ENCODE data around the gene DR1.

DR1 gene

GRCh38 chr1:93345633-93346420 is at the start of gene DR1:
DR1 (plus strand) TSS chr1:93345907; CDS start chr1:93346646, 739 bp downstream.
- H3K27ac ChIP-seq = peak within 1 kb of the TSS; percentile 94
- DNase-seq (ENCODE audit: low read depth, low spot score) = peak; percentile 43

- H3K27ac ChIP-seq = no peak overlapping the region
- no peak for DNase-seq (ENCODE audit: low read depth, low spot score)
Measured at GRCh38 chr1:93296555-93297154, 49.1 kb upstream of the DR1 start.

GRCh38 chr1:93301131-93301530 is 44.6 kb upstream of the DR1 start:
- H3K27ac ChIP-seq = no peak overlapping the region
- DNase-seq (ENCODE audit: low read depth, low spot score) = no peak

GRCh38 chr1:93302078-93302477 is 43.6 kb upstream of the DR1 start:
- no peak for DNase-seq (ENCODE audit: low read depth, low spot score)
- no peak overlapping the region for H3K27ac ChIP-seq

GRCh38 chr1:93304716-93305138 is 41.0 kb upstream of the DR1 start:
- H3K27ac ChIP-seq = no peak overlapping the region
- peak; percentile 18 for DNase-seq (ENCODE audit: low read depth, low spot score)

- DNase-seq (ENCODE audit: low read depth, low spot score) = no peak
Measured at GRCh38 chr1:93306920-93307319, 38.8 kb upstream of the DR1 start.

GRCh38 chr1:93313026-93313425 is 32.7 kb upstream of the DR1 start:
- no peak for DNase-seq (ENCODE audit: low read depth, low spot score)
- no peak overlapping the region for H3K27ac ChIP-seq

More at GRCh38 chr1:93306920-93307319, 38.8 kb upstream of the DR1 start:
- no peak overlapping the region for H3K27ac ChIP-seq

GRCh38 chr1:93317207-93317606 is 28.5 kb upstream of the DR1 start:
- H3K27ac ChIP-seq = no peak overlapping the region
- no peak for DNase-seq (ENCODE audit: low read depth, low spot score)

- no peak overlapping the region for H3K27ac ChIP-seq
- DNase-seq (ENCODE audit: low read depth, low spot score) = no peak
Measured at GRCh38 chr1:93317943-93318342, 27.8 kb upstream of the DR1 start.

GRCh38 chr1:93321720-93322119 is 24.0 kb upstream of the DR1 start:
- H3K27ac ChIP-seq = peak overlapping the region; percentile 97
- DNase-seq (ENCODE audit: low read depth, low spot score) = no peak

- H3K27ac ChIP-seq = peak overlapping the region; percentile 97
- DNase-seq (ENCODE audit: low read depth, low spot score) = peak; percentile 75
Measured at GRCh38 chr1:93322349-93322748, 23.4 kb upstream of the DR1 start.

- H3K27ac ChIP-seq = peak overlapping the region; percentile 97
- DNase-seq (ENCODE audit: low read depth, low spot score) = no peak
Measured at GRCh38 chr1:93323185-93323820, 22.4 kb upstream of the DR1 start.

GRCh38 chr1:93324486-93325464 is 20.9 kb upstream of the DR1 start:
- peak; percentile 85 for DNase-seq (ENCODE audit: low read depth, low spot score)
- H3K27ac ChIP-seq = peak overlapping the region; percentile 97

- no peak for DNase-seq (ENCODE audit: low read depth, low spot score)
- no peak overlapping the region for H3K27ac ChIP-seq
Measured at GRCh38 chr1:93328809-93329760, 16.6 kb upstream of the DR1 start.

GRCh38 chr1:93330196-93330595 is 15.5 kb upstream of the DR1 start:
- H3K27ac ChIP-seq = no peak overlapping the region
- DNase-seq (ENCODE audit: low read depth, low spot score) = no peak

- no peak for DNase-seq (ENCODE audit: low read depth, low spot score)
Measured at GRCh38 chr1:93330617-93331016, 15.1 kb upstream of the DR1 start.

GRCh38 chr1:93331412-93331811 is 14.3 kb upstream of the DR1 start:
- no peak for DNase-seq (ENCODE audit: low read depth, low spot score)
- H3K27ac ChIP-seq = no peak overlapping the region

More at GRCh38 chr1:93330617-93331016, 15.1 kb upstream of the DR1 start:
- H3K27ac ChIP-seq = no peak overlapping the region

GRCh38 chr1:93332368-93332767 is 13.3 kb upstream of the DR1 start:
- DNase-seq (ENCODE audit: low read depth, low spot score) = no peak
- no peak overlapping the region for H3K27ac ChIP-seq

Data from epithelial cell of prostate (primary cell).